GM18517 (cell line): ENCODE results near the gene KIF26A.

Experiments used
- ATAC-seq: cut with Tn5 transposase; IDR thresholded peaks from one replicate; pipeline ENCODE4 v1.9.1; 2021; ENCODE audit warnings: mild to moderate bottlenecking, moderate library complexity; ENCODE audit not compliant: unreplicated experiment

Gene KIF26A

GRCh38 chr14:104189629-104190335, 51.4 kb downstream of the KIF26A start:
- no peak for ATAC-seq

GRCh38 chr14:104190396-104191000, 52.1 kb downstream of the KIF26A start:
- no peak for ATAC-seq

GRCh38 chr14:104191409-104191997, 53.1 kb downstream of the KIF26A start:
- no peak for ATAC-seq

- ATAC-seq: no peak
Observed at GRCh38 chr14:104192146-104192882, 53.9 kb downstream of the KIF26A start.

- ATAC-seq: no peak
Observed at GRCh38 chr14:104192883-104193245, 54.5 kb downstream of the KIF26A start.

GRCh38 chr14:104194016-104194415, 55.6 kb downstream of the KIF26A start:
- no peak for ATAC-seq

- ATAC-seq: no peak
Observed at GRCh38 chr14:104194716-104195115, 56.3 kb downstream of the KIF26A start.

- no peak for ATAC-seq
Observed at GRCh38 chr14:104195361-104195760, 57.0 kb downstream of the KIF26A start.

GRCh38 chr14:104195878-104196277, 57.5 kb downstream of the KIF26A start:
- no peak for ATAC-seq

GRCh38 chr14:104196461-104197140, 58.2 kb downstream of the KIF26A start:
- ATAC-seq: no peak

GRCh38 chr14:104197449-104198247, 59.3 kb downstream of the KIF26A start:
- no peak for ATAC-seq

- no peak for ATAC-seq
Observed at GRCh38 chr14:104199266-104199895, 61.0 kb downstream of the KIF26A start.

- ATAC-seq: no peak
Observed at GRCh38 chr14:104200106-104200505, 61.7 kb downstream of the KIF26A start.

- ATAC-seq: no peak
Observed at GRCh38 chr14:104200591-104200990, 62.2 kb downstream of the KIF26A start.

GRCh38 chr14:104201063-104201462, 62.7 kb downstream of the KIF26A start:
- no peak for ATAC-seq

GRCh38 chr14:104201496-104201895, 63.1 kb downstream of the KIF26A start:
- no peak for ATAC-seq

- no peak for ATAC-seq
Observed at GRCh38 chr14:104202259-104203070, 64.1 kb downstream of the KIF26A start.

- no peak for ATAC-seq
Observed at GRCh38 chr14:104203071-104203425, 64.7 kb downstream of the KIF26A start.

GRCh38 chr14:104204660-104205149, 66.3 kb downstream of the KIF26A start:
- no peak for ATAC-seq
